HepG2 (cell line): ENCODE data around the gene PEPD. TPM values are rescaled to one million over a fixed set of nuclear protein-coding genes. Genes with fewer than 3 reads are reported as not detected.

Source experiments
- CEBPG ChIP-seq: IDR thresholded peaks from 2 replicates; pipeline ENCODE4 v1.6.1; 2016
- JUND ChIP-seq: sonication (generic); formaldehyde crosslinking; IDR thresholded peaks from 2 replicates; pipeline ENCODE4 v1.8.0; 2022; ENCODE audit warnings: mild to moderate bottlenecking, missing genetic modification reagents
- MTA3 ChIP-seq: sonication (generic); formaldehyde crosslinking; IDR thresholded peaks from 2 replicates; pipeline ENCODE4 v1.4.0; 2020; ENCODE audit warnings: missing genetic modification reagents
- NCOA2 ChIP-seq: sonication (generic); formaldehyde crosslinking; IDR thresholded peaks from 2 replicates; pipeline ENCODE4 v1.8.0; 2022; ENCODE audit warnings: inconsistent platforms
- NFRKB ChIP-seq: fragments of 450-650 bp; IDR thresholded peaks from 2 replicates; pipeline ENCODE4 v1.6.1; 2017
- SKIL ChIP-seq: sonication (generic); formaldehyde crosslinking; IDR thresholded peaks from 2 replicates; pipeline ENCODE4 v1.8.0; 2022; ENCODE audit warnings: missing genetic modification reagents, mild to moderate bottlenecking, moderate library complexity, borderline replicate concordance
- SNAPC2 ChIP-seq: sonication (generic); formaldehyde crosslinking; IDR thresholded peaks from 2 replicates; pipeline ENCODE4 v1.8.1; 2022; ENCODE audit warnings: mild to moderate bottlenecking, missing genetic modification reagents
- SOX13 ChIP-seq, 3 experiments: fragments of 450-650 bp in 1 of 3; sonication (generic) in 1 of 3; formaldehyde crosslinking in 1 of 3; IDR thresholded peaks in 2 of 3; conservative IDR thresholded peaks in 1 of 3; 2 replicates each; pipeline versions ENCODE4 v1.5.0 to v1.6.1; 2016 to 2020; ENCODE audit warnings: antibody characterized with exemption in 1 of 3, mild to moderate bottlenecking in 1 of 3, missing compliant biosample characterization in 1 of 3, missing genetic modification reagents in 1 of 3, moderate library complexity in 1 of 3
- TCF7L2 ChIP-seq: IDR thresholded peaks from 2 replicates; pipeline ENCODE4 v1.6.1; 2011; ENCODE audit warnings: mild to moderate bottlenecking, low read depth, low read length, moderate library complexity
- ZBTB33 ChIP-seq: sonication (generic); formaldehyde crosslinking; IDR thresholded peaks from 2 replicates; pipeline ENCODE4 v1.4.0; 2020; ENCODE audit warnings: missing genetic modification reagents
- ZNF335 ChIP-seq: sonication (generic); formaldehyde crosslinking; IDR thresholded peaks from 2 replicates; pipeline ENCODE4 v1.4.0; 2020; ENCODE audit warnings: missing genetic modification reagents
- ZNF703 ChIP-seq: sonication (generic); formaldehyde crosslinking; IDR thresholded peaks from 2 replicates; pipeline ENCODE4 v1.5.1; 2020; ENCODE audit warnings: missing genetic modification reagents, mild to moderate bottlenecking, moderate library complexity, borderline replicate concordance
- ZNF709 ChIP-seq: sonication (generic); formaldehyde crosslinking; IDR thresholded peaks from 2 replicates; pipeline ENCODE4 v1.5.0; 2020; ENCODE audit warnings: mild to moderate bottlenecking, missing genetic modification reagents
- polyA plus RNA-seq, 8 experiments: library from polyadenylated mRNA; depleted of rRNA in 3 of 8; stranded (reverse) in 7 of 8; unstranded in 1 of 8; fragments of >200 nt; fragmentation: Illumina TruSeq in 4 of 8; extraction: Trizol in 4 of 8; gene quantifications; 2 replicates each; pipeline versions ENCODE4 v1.2.1 to v1.2.3, GENCODE V29; 2011 to 2016; ENCODE audit warnings: low read depth in 4 of 8, missing spikeins in 1 of 8, mixed read lengths in 1 of 8; ENCODE audit not compliant: insufficient read depth in 1 of 8
- total RNA-seq, 5 experiments: library from RNA; depleted of rRNA; stranded (reverse); fragments of >200 nt; fragmentation: Illumina TruSeq; extraction: Trizol; gene quantifications; 2 replicates each; pipeline ENCODE4 v1.2.3, GENCODE V29; 2016; ENCODE audit warnings: low read depth in 1 of 5
- TF ChIP-seq, protein P1 (sequence below): IDR thresholded peaks from 2 replicates; pipeline ENCODE4 v1.6.1; 2016; ENCODE audit warnings: control low read depth
- TF ChIP-seq, protein P2 (sequence below): sonication (generic); formaldehyde crosslinking; conservative IDR thresholded peaks from 2 replicates; pipeline ENCODE4 v1.8.0; 2022; ENCODE audit warnings: missing genetic modification reagents
- TF ChIP-seq, protein P3 (sequence below): sonication (generic); formaldehyde crosslinking; IDR thresholded peaks from 2 replicates; pipeline ENCODE4 v1.5.1; 2020; ENCODE audit warnings: mild to moderate bottlenecking, missing genetic modification reagents
- TF ChIP-seq, protein P4 (sequence below): sonication (generic); formaldehyde crosslinking; IDR thresholded peaks from 2 replicates; pipeline ENCODE4 v1.4.0; 2020; ENCODE audit warnings: missing genetic modification reagents

The PEPD gene
- total and polyA plus RNA-seq, 2 of the 13 experiments (the other 11 are each of a cell fraction or from before 2014, with no cell fraction given), result 60.7 to 75.1 TPM

- TF ChIP-seq ZBTB33 (CRISPR knock-in tag) (no peak), SOX13 (IDR thresholded peaks at IDR 0.05) (no peak), SOX13 (CRISPR knock-in tag; conservative IDR thresholded peaks at IDR 0.05 in 1 of 2, IDR thresholded peaks at IDR 0.05 in 1 of 2) (no peak), JUND (CRISPR knock-in tag) (no peak), ZNF335 (no peak), TCF7L2 (no peak), SKIL (CRISPR knock-in tag) (no peak), SNAPC2 (CRISPR knock-in tag) (no peak), ZNF709 (CRISPR knock-in tag) (peak; percentile 73; the same call in 1 of the 2 replicates), NCOA2 (CRISPR knock-in tag) (no peak), MTA3 (no peak), ZNF703 (CRISPR knock-in tag) (no peak), CEBPG (peak; percentile 14; the same call in 1 of the 2 replicates), NFRKB (no peak)
- TF ChIP-seq, protein P1, sequence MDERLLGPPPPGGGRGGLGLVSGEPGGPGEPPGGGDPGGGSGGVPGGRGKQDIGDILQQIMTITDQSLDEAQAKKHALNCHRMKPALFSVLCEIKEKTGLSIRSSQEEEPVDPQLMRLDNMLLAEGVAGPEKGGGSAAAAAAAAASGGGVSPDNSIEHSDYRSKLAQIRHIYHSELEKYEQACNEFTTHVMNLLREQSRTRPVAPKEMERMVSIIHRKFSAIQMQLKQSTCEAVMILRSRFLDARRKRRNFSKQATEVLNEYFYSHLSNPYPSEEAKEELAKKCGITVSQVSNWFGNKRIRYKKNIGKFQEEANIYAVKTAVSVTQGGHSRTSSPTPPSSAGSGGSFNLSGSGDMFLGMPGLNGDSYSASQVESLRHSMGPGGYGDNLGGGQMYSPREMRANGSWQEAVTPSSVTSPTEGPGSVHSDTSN (CRISPR knock-in tag), result peak; percentile 87
- TF ChIP-seq, protein P2, sequence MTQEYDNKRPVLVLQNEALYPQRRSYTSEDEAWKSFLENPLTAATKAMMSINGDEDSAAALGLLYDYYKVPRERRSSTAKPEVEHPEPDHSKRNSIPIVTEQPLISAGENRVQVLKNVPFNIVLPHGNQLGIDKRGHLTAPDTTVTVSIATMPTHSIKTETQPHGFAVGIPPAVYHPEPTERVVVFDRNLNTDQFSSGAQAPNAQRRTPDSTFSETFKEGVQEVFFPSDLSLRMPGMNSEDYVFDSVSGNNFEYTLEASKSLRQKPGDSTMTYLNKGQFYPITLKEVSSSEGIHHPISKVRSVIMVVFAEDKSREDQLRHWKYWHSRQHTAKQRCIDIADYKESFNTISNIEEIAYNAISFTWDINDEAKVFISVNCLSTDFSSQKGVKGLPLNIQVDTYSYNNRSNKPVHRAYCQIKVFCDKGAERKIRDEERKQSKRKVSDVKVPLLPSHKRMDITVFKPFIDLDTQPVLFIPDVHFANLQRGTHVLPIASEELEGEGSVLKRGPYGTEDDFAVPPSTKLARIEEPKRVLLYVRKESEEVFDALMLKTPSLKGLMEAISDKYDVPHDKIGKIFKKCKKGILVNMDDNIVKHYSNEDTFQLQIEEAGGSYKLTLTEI (CRISPR knock-in tag), result no peak
- TF ChIP-seq, protein P3, sequence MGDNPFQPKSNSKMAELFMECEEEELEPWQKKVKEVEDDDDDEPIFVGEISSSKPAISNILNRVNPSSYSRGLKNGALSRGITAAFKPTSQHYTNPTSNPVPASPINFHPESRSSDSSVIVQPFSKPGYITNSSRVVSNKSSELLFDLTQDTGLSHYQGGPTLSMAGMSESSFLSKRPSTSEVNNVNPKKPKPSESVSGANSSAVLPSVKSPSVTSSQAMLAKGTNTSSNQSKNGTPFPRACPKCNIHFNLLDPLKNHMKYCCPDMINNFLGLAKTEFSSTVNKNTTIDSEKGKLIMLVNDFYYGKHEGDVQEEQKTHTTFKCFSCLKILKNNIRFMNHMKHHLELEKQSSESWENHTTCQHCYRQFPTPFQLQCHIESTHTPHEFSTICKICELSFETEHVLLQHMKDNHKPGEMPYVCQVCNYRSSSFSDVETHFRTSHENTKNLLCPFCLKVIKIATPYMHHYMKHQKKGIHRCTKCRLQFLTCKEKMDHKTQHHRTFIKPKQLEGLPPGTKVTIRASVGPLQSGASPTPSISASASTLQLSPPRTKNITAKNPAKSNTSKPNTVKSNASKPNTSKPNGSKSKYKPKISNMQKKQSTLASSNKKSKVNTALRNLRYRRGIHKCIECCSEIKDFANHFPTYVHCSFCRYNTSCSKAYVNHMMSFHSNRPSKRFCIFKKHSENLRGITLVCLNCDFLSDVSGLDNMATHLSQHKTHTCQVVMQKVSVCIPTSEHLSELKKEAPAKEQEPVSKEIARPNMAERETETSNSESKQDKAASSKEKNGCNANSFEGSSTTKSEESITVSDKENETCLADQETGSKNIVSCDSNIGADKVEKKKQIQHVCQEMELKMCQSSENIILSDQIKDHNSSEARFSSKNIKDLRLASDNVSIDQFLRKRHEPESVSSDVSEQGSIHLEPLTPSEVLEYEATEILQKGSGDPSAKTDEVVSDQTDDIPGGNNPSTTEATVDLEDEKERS (CRISPR knock-in tag), result no peak
- TF ChIP-seq, protein P4, sequence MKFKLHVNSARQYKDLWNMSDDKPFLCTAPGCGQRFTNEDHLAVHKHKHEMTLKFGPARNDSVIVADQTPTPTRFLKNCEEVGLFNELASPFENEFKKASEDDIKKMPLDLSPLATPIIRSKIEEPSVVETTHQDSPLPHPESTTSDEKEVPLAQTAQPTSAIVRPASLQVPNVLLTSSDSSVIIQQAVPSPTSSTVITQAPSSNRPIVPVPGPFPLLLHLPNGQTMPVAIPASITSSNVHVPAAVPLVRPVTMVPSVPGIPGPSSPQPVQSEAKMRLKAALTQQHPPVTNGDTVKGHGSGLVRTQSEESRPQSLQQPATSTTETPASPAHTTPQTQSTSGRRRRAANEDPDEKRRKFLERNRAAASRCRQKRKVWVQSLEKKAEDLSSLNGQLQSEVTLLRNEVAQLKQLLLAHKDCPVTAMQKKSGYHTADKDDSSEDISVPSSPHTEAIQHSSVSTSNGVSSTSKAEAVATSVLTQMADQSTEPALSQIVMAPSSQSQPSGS (CRISPR knock-in tag), result no peak; the same call in 1 of the 2 replicates
Observed at GRCh38 chr19:33373453-33374235, 147.9 kb downstream of the PEPD start, which contains the start of gene CEBPG (continued).
